Measurements from ENCODE around the gene EFNA5.
"Not testable (repeated sequence)": the region's sequence is repeated elsewhere in the genome, so short reads cannot be mapped to it uniquely, and the experiment has no call there.

The EFNA5 gene

GRCh38 chr5:107457138-107457537 is 213.6 kb downstream of the EFNA5 start:
- DNase-seq (ENCODE audit: low read depth), result no peak

DNA sequence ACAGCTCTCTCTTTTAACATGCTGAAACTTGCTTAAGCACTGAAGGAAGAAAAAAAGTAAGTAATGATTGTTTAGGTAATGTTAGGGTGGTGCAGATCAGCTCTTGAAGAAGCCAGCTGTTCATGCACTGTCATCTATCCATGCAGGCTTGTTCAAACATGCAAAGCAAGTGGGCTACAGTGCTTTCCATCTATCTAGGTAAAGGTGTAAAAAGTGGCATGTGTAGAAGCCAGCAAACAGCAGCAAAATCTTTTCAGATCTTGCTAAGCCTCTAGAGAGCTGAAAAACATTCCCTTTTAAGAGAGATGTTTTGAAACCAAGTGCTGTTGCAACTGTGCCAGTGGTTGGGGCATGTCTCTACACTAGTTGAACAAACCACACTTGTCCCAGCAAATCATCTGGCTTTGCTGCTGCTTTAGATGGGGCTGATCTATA is 214.4 kb downstream of the EFNA5 start:
- DNase-seq (ENCODE audit: low read depth), result no peak

DNA sequence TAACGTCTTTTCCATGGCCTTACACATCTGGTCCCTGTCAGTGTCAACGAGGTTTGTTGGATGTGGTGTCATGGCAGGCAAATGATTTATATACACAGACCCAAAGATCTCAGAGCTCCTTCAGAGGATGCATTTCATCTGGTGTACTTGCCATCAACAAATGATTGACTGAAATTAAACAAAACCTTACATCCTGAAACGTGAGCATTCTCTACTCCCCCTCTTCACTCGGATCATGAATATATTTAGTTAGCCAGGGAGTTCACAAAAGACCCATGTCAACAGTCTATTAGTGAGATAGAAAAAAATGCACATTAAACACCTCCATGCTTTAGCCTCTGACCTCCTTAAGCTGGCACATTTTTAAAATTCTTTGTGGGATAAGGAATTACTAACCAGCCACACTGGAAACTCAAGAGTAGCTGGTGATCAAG is 215.6 kb downstream of the EFNA5 start:
- no peak for DNase-seq (ENCODE audit: low read depth)

- DNase-seq (ENCODE audit: low read depth), result not testable (repeated sequence)
Measured at GRCh38 chr5:107451827-107452226, 218.9 kb downstream of the EFNA5 start.

DNA sequence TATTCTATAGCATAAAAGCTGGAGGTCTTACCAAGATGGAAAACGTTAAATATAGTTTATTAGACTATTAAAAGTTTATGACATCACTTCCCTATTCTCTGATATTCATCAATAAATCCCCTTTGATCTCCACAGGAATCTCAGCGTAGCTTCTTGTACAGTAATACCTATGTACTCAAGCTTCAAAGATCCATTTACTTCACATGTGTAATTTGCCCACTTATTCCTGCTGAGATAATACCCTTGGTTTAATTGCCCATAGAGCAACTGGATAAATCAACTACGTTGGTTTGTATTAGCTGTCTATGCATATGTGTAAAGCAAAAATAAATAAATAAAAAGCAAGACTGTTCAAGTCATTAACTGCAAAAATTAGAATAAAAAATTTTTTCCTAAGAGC is 219.7 kb downstream of the EFNA5 start:
- DNase-seq (ENCODE audit: low read depth), result no peak

DNA sequence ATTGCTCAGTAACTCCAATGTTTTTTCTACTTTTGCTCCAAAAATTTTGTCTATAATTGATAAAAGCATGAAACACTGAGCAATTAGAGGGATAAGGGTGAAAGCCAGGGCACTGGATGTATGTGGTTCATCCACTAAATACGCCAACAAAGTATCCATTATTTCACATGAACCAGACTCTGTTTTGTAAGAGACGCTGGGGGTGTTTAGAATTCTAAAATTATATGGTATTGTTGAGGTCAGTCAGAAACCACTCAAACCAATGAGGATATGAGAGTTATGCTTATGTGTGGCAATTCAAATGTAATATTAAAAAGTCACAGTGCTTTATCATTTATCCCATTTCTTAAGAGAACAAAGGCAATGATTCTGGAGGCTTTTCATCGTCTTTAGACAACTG is 220.2 kb downstream of the EFNA5 start:
- no peak for DNase-seq (ENCODE audit: low read depth)

GRCh38 chr5:107449369-107449768 is 221.4 kb downstream of the EFNA5 start:
- DNase-seq (ENCODE audit: low read depth), result no peak

- no peak for DNase-seq (ENCODE audit: low read depth)
Measured at GRCh38 chr5:107447587-107447986, 223.2 kb downstream of the EFNA5 start.

- no peak for DNase-seq (ENCODE audit: low read depth)
Measured at GRCh38 chr5:107446972-107447371, 223.8 kb downstream of the EFNA5 start.

DNA sequence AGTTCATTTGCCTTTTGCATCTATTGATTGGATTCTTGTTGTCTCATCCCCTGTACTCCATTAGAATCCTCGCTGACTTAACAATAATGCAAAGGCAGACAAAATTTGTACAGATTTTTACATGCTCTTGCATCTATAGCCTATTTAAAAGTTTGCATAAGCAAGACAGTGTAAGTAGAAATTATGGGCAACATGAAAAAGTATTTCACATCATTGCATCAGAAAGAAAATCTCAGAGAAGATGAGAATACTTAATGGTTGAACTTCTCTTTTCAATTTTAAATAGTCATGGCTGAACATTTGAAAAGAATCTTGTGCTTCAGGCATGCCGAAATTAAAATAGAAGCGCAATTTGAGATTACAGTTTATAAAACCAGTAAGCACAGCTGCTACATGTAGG is 226.4 kb downstream of the EFNA5 start:
- DNase-seq (ENCODE audit: low read depth), result no peak

- no peak for DNase-seq (ENCODE audit: low read depth)
Measured at GRCh38 chr5:107443897-107444296, 226.8 kb downstream of the EFNA5 start.

GRCh38 chr5:107442452-107442851 is 228.3 kb downstream of the EFNA5 start:
- DNase-seq (ENCODE audit: low read depth), result no peak

- no peak for DNase-seq (ENCODE audit: low read depth)
Measured at GRCh38 chr5:107439832-107440231, 230.9 kb downstream of the EFNA5 start.

DNA sequence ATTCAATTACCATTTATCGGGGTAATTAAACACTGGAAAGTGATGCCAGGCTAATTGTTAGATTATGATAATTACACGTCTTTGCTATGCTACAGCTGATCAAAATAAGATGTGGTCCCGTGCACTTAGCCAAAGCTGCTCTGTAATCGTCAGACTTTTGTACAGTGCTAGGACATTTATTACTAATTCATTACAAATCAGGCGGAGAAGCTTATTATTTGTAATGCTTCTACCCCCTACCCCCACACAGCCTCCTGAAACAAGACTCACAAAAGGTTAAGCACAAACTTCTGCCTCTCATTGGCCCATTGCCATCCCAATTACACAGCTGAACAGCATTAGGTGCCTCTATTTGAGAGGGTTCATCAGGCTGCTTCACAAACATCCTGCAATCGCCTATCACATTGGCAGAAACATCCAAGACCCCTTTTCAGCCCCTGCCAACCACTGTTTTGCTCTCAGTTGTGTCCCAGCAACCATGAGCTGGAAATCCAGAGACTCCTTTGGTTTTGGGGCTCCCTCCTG is 232.7 kb downstream of the EFNA5 start:
- DNase-seq (ENCODE audit: low read depth), result no peak

- DNase-seq (ENCODE audit: low read depth), result no peak
Measured at GRCh38 chr5:107437154-107437553, 233.6 kb downstream of the EFNA5 start.

DNA sequence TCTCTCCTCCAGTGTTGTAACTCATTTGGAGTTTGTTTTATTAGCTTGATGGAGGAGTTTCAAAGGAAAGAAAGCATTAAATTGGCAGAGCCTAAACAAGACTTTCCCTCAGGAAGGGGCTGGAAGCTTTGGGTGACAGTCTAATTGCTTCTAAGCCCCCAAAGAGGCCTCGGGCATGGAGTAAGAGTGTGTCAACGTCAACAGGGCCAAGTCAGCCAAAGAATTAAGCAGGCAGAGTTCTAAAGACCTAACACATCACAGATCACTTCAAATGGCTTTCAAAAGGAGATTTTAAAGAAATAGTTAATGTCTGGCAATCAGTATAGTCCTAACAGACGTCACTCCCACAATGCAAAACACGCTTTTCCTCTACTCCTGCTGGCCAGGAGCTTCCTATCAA is 234.5 kb downstream of the EFNA5 start:
- DNase-seq (ENCODE audit: low read depth), result no peak

GRCh38 chr5:107435061-107435460 is 235.7 kb downstream of the EFNA5 start:
- DNase-seq (ENCODE audit: low read depth), result no peak

GRCh38 chr5:107433646-107434045 is 237.1 kb downstream of the EFNA5 start:
- DNase-seq (ENCODE audit: low read depth), result not testable (repeated sequence)

GRCh38 chr5:107431998-107432397 is 238.7 kb downstream of the EFNA5 start:
- DNase-seq (ENCODE audit: low read depth), result no peak

GRCh38 chr5:107431536-107431935 is 239.2 kb downstream of the EFNA5 start:
- no peak for DNase-seq (ENCODE audit: low read depth)

- no peak for DNase-seq (ENCODE audit: low read depth)
Measured at GRCh38 chr5:107430071-107430625, 240.6 kb downstream of the EFNA5 start.

DNA sequence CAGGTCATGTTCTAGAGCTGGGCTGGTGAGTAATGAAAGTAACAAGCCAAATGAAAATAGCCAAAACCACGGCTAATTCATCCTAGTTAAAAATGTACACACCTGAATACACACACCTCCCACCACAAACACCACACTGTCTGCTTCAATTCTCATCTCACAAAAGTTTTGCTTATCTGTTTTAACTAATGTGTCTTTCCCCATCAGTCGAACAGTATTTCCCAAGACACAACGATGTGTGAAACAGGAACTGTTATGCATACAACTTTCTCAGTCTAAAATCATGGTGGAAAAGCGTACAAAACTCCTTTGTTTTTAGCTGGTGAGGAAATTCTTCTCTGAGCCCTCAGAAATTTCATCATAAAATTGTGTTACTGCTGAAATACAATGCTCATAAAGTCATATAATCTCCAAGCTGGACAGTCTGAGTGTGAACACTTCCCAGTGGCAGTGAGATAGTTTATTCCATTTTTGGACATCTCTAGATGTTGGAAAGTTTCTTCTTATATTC is 242.4 kb downstream of the EFNA5 start:
- no peak for DNase-seq (ENCODE audit: low read depth)

DNA sequence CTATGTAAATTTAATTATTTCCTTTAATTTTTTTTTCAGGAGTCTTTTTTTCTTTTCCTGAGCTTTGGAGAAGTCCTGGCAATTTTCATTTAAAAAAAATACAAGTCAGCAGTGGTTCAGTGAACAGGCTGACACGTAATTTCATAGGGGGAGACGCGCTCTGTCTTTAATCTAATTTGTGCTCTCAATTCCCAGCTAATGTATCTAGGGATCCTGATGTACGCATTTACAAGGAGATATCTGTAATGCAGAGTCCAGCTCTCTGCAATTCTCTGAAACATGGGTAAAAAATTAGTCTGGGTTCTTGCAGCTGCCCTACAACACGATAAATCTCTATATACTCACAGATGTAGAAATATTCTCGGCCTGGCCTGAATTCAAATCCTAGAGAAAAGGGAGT is 243.9 kb downstream of the EFNA5 start:
- no peak for DNase-seq (ENCODE audit: low read depth)

GRCh38 chr5:107426209-107426608 is 244.5 kb downstream of the EFNA5 start:
- DNase-seq (ENCODE audit: low read depth), result no peak

Measured in activated T-helper 1 cell treated with Interleukin-2 at 50 U/mL for 16 hours (primary cell).